Endothelial cell of umbilical vein (primary cell): Measurements from ENCODE around the gene NKX1-2. TPM values are rescaled to one million over a fixed set of nuclear protein-coding genes. Genes with fewer than 3 reads are reported as not detected.

Source experiments
- BruUV-seq: library from RNA; stranded (reverse); fragments of 400-500 nt; replicated peaks from 2 replicates; lab custom pipeline; 2021; lab: Mats Ljungman, UMichigan
- CTCF ChIA-PET: fragments of 300-600, 350-600 bp; sonication (Branson Sonifier 250); formaldehyde crosslinking; loops from one replicate; lab custom pipeline; 2021; ENCODE audit warnings: antibody characterized with exemption, inconsistent platforms; lab: Charles Lee
- POLR2A ChIA-PET: fragments of 300-600, 350-600 bp; sonication (Branson Sonifier 250); formaldehyde crosslinking; loops from one replicate; lab custom pipeline; 2021; ENCODE audit warnings: antibody characterized with exemption, inconsistent platforms; lab: Charles Lee
- DNase-seq: peaks from one replicate; pipeline ENCODE4 v3.0.0-alpha.2; 2011; ENCODE audit warnings: low read depth, low spot score
- FAIRE-seq: peaks from 2 replicates; lab custom pipeline; 2011; peaks lifted over from hg19 to GRCh38; lab: Jason Lieb, UNC
- H2AFZ ChIP-seq: 2 replicates; pipeline ENCODE4 v1.6.0; 2012; ENCODE audit warnings: low read depth, low read length, control low read depth, inconsistent platforms
- H3K27ac ChIP-seq: 2 replicates; pipeline ENCODE4 v1.5.1; 2011; ENCODE audit warnings: low read depth, mild to moderate bottlenecking, control low read depth, low read length, moderate library complexity; ENCODE audit not compliant: insufficient read depth
- H3K27me3 ChIP-seq, 2 experiments: 2 replicates each; pipeline versions ENCODE4 v1.6.0 to v1.6.1; 2011; ENCODE audit warnings: low read length in 2 of 2, mixed read lengths in 1 of 2; ENCODE audit not compliant: control insufficient read depth in 2 of 2, insufficient read depth in 2 of 2
- H3K36me3 ChIP-seq, 2 experiments: 2 replicates in 1 of 2; 3 replicates in 1 of 2; pipeline ENCODE4 v1.5.1; 2011; ENCODE audit warnings: low read length in 2 of 2, mild to moderate bottlenecking in 1 of 2, moderate library complexity in 1 of 2; ENCODE audit not compliant: control insufficient read depth in 2 of 2, insufficient read depth in 2 of 2; ENCODE audit errors: extremely low read depth in 1 of 2
- H3K4me1 ChIP-seq: 3 replicates; pipeline ENCODE4 v1.5.1; 2011; ENCODE audit warnings: mild to moderate bottlenecking, low read length; ENCODE audit not compliant: control insufficient read depth, insufficient read depth; ENCODE audit errors: extremely low read depth
- H3K4me2 ChIP-seq: 2 replicates; pipeline ENCODE4 v1.6.1; 2011; ENCODE audit warnings: low read length, control low read depth, mixed read lengths; ENCODE audit not compliant: insufficient read depth
- H3K4me3 ChIP-seq, 3 experiments: fragments of 200-600 bp in 1 of 3; sonication (generic), shearing (Covaris generic) in 1 of 3; replicated peaks in 1 of 3; 2 replicates each; pipeline ENCODE4 v1.5.1; 2011 to 2016; ENCODE audit warnings: control low read depth in 3 of 3, low read length in 3 of 3, mild to moderate bottlenecking in 2 of 3, inconsistent platforms in 1 of 3, low read depth in 1 of 3, moderate library complexity in 1 of 3; ENCODE audit not compliant: insufficient read depth in 1 of 3
- H3K79me2 ChIP-seq: 2 replicates; pipeline ENCODE4 v1.6.0; 2012; ENCODE audit warnings: low read length, inconsistent platforms; ENCODE audit not compliant: control insufficient read depth, insufficient read depth
- H3K9ac ChIP-seq: replicated peaks from 2 replicates; pipeline ENCODE3; 2011; ENCODE audit warnings: low read length, control low read depth; ENCODE audit not compliant: insufficient read depth; ENCODE audit errors: extremely low read depth
- H3K9me1 ChIP-seq: replicated peaks from 3 replicates; pipeline ENCODE4 v1.6.0; 2011; ENCODE audit warnings: mild to moderate bottlenecking, low read length; ENCODE audit not compliant: control insufficient read depth, insufficient read depth; ENCODE audit errors: extremely low read depth
- H3K9me3 ChIP-seq: replicated peaks from 2 replicates; pipeline ENCODE4 v1.5.1; 2012; ENCODE audit warnings: low read length, inconsistent platforms; ENCODE audit not compliant: control insufficient read depth, insufficient read depth
- H4K20me1 ChIP-seq: replicated peaks from 2 replicates; pipeline ENCODE3; 2011; ENCODE audit warnings: mild to moderate bottlenecking, low read length; ENCODE audit not compliant: control insufficient read depth, insufficient read depth; ENCODE audit errors: extremely low read depth
- EZH2 ChIP-seq: IDR thresholded peaks from 2 replicates; pipeline ENCODE4 v1.6.1; 2012; ENCODE audit warnings: borderline replicate concordance, low read depth, mild to moderate bottlenecking, moderate library complexity, low read length, inconsistent platforms; ENCODE audit not compliant: severe bottlenecking
- GATA2 ChIP-seq: IDR thresholded peaks from 2 replicates; pipeline ENCODE4 v1.7.0; 2011; ENCODE audit warnings: low read depth, mild to moderate bottlenecking, moderate library complexity, mixed read lengths, low read length; ENCODE audit not compliant: insufficient read length, insufficient read depth
- JUN ChIP-seq: IDR thresholded peaks from 2 replicates; pipeline ENCODE4 v1.6.1; 2011; ENCODE audit warnings: borderline replicate concordance, low read depth; ENCODE audit not compliant: insufficient read length, insufficient read depth
- MYC ChIP-seq: IDR thresholded peaks from one replicate; pipeline ENCODE4 v1.6.1; 2011; ENCODE audit warnings: mild to moderate bottlenecking, low read depth, low read length
- POLR2A ChIP-seq: IDR thresholded peaks from 2 replicates; pipeline ENCODE4 v1.6.1; 2012; ENCODE audit warnings: low read depth, mild to moderate bottlenecking, control low read depth, low read length
- POLR2AphosphoS5 ChIP-seq: IDR thresholded peaks from 2 replicates; pipeline ENCODE4 v1.6.1; 2012; ENCODE audit warnings: low read depth, mild to moderate bottlenecking, control low read depth, low read length, moderate library complexity; ENCODE audit not compliant: insufficient read depth
- dilution Hi-C: fragments of 300-500 bp; cut with MboI; formaldehyde crosslinking; loops from one replicate; pipeline ENCODE4 v1.15.0; 2019; ENCODE audit warnings: low sequenced_read_pairs; ENCODE audit not compliant: extremely low pct_ligation_motif_present
- intact Hi-C: fragments of 100-400 bp; cut with micrococcal nuclease; formaldehyde crosslinking; loops from one replicate; pipeline ENCODE4 v1.10.0; 2022
- polyA plus RNA-seq, 4 experiments: library from polyadenylated mRNA; depleted of rRNA in 3 of 4; stranded (reverse) in 3 of 4; unstranded in 1 of 4; fragments of >200 nt; gene quantifications; 2 replicates each; pipeline versions ENCODE4 v1.2.1 to v1.2.3, GENCODE V29; 2011 to 2012; ENCODE audit warnings: missing spikeins in 1 of 4
- total RNA-seq: library from RNA; stranded (reverse); gene quantifications from 2 replicates; pipeline ENCODE4 v1.2.3, GENCODE V29; 2021
- TF ChIP-seq, protein P1 (sequence below), 2 donors: IDR thresholded peaks; 1 replicate in 1 of 2; 2 replicates in 1 of 2; pipeline ENCODE4 v1.5.1; 2011; ENCODE audit warnings: low read length in 2 of 2, mild to moderate bottlenecking in 2 of 2, moderate library complexity in 2 of 2, control low read depth in 1 of 2, inconsistent platforms in 1 of 2, low read depth in 1 of 2; ENCODE audit not compliant: insufficient read depth in 1 of 2; ENCODE audit errors: extremely low read depth in 1 of 2

NKX1-2 gene
- total and polyA plus RNA-seq, 2 donors (not counting 3 experiments of a cell fraction or from before 2014, with no cell fraction given), result not detected

- BruUV-seq, result no TSS peak
- H3K27ac ChIP-seq, result no peak overlapping the region
- intact Hi-C loops, result no loop called here
- TF ChIP-seq POLR2A, result no peak
- no peak for TF ChIP-seq MYC
- TF ChIP-seq POLR2AphosphoS5, result no peak
- TF ChIP-seq GATA2, result no peak
- TF ChIP-seq, protein P1, sequence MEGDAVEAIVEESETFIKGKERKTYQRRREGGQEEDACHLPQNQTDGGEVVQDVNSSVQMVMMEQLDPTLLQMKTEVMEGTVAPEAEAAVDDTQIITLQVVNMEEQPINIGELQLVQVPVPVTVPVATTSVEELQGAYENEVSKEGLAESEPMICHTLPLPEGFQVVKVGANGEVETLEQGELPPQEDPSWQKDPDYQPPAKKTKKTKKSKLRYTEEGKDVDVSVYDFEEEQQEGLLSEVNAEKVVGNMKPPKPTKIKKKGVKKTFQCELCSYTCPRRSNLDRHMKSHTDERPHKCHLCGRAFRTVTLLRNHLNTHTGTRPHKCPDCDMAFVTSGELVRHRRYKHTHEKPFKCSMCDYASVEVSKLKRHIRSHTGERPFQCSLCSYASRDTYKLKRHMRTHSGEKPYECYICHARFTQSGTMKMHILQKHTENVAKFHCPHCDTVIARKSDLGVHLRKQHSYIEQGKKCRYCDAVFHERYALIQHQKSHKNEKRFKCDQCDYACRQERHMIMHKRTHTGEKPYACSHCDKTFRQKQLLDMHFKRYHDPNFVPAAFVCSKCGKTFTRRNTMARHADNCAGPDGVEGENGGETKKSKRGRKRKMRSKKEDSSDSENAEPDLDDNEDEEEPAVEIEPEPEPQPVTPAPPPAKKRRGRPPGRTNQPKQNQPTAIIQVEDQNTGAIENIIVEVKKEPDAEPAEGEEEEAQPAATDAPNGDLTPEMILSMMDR (IDR thresholded peaks at IDR 0.05; ENCODE audit: extremely low read depth in 1 of 2, insufficient read depth in 1 of 2, low read depth in 1 of 2, low read length in 2 of 2), result no peak
- no peak for TF ChIP-seq EZH2
- no peak for TF ChIP-seq JUN
- H3K4me3 ChIP-seq, result no peak overlapping the region
- FAIRE-seq, result no peak
- CTCF ChIA-PET, result no interaction called here
- H2AFZ ChIP-seq, result no peak overlapping the region
- POLR2A ChIA-PET, result no interaction called here
- no peaks in the 10 kb centered on the region for H3K27me3 ChIP-seq
- H3K4me2 ChIP-seq, result no peak overlapping the region
- no peak overlapping the region for H3K9ac ChIP-seq
- no peak for DNase-seq
- no peaks in the 10 kb centered on the region for H3K36me3 ChIP-seq
- dilution Hi-C loops, result no loop called here
- no peaks in the 10 kb centered on the region for H3K9me1 ChIP-seq
- H3K9me3 ChIP-seq, result no peaks in the 10 kb centered on the region
- no peaks in the 10 kb centered on the region for H3K4me1 ChIP-seq
- H4K20me1 ChIP-seq, result no peaks in the 10 kb centered on the region
- H3K79me2 ChIP-seq, result no peaks in the 10 kb centered on the region
These were observed 16.1 kb upstream of the NKX1-2 start for GRCh38 chr10:124465777-124466488.
